ENCODE results near the gene ACAN. TPM values are rescaled to one million over a fixed set of nuclear protein-coding genes. Genes with fewer than 3 reads are reported as not detected.

ACAN gene
- total and polyA plus RNA-seq, 2 donors from 2014 or later: 2.8 to 10.3 TPM

DNA sequence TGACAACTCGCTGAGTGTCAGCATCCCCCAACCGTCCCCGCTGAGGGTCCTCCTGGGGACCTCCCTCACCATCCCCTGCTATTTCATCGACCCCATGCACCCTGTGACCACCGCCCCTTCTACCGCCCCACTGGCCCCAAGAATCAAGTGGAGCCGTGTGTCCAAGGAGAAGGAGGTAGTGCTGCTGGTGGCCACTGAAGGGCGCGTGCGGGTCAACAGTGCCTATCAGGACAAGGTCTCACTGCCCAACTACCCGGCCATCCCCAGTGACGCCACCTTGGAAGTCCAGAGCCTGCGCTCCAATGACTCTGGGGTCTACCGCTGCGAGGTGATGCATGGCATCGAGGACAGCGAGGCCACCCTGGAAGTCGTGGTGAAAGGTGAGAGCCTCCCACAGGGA is 35.4 kb downstream of the ACAN start:
- Histone ChIP-seq H3K27me3 (ENCODE audit: control insufficient read depth, insufficient read depth, low read length) (no peaks in the 10 kb centered on the region), H3K9me3 (ENCODE audit: control insufficient read depth in 2 of 3, insufficient read depth in 1 of 3, low read length in 3 of 3) (no peaks in the 10 kb centered on the region), H3K9ac (ENCODE audit: low read length in 3 of 3) (no peak overlapping the region), H3K4me1 (ENCODE audit: control insufficient read depth in 2 of 3, insufficient read depth in 2 of 3, low read depth in 1 of 3, low read length in 3 of 3) (no peaks in the 10 kb centered on the region), H3K36me3 (ENCODE audit: control insufficient read depth in 2 of 3, insufficient read depth in 3 of 3, low read length in 3 of 3) (no peaks in the 10 kb centered on the region), H3K27ac (ENCODE audit: low read depth in 2 of 2, low read length in 2 of 2) (no peak overlapping the region), H3K4me3 (ENCODE audit: low read length in 3 of 3) (no peak overlapping the region)
- no peak for FAIRE-seq
- intact Hi-C loops (cut with DNase I): loop anchor here (10.0 kb wide), 1 partner anchor 184 kb away; no protein-coding TSS in a partner anchor
- DNase-seq: no peak
- TF ChIP-seq, protein P1, sequence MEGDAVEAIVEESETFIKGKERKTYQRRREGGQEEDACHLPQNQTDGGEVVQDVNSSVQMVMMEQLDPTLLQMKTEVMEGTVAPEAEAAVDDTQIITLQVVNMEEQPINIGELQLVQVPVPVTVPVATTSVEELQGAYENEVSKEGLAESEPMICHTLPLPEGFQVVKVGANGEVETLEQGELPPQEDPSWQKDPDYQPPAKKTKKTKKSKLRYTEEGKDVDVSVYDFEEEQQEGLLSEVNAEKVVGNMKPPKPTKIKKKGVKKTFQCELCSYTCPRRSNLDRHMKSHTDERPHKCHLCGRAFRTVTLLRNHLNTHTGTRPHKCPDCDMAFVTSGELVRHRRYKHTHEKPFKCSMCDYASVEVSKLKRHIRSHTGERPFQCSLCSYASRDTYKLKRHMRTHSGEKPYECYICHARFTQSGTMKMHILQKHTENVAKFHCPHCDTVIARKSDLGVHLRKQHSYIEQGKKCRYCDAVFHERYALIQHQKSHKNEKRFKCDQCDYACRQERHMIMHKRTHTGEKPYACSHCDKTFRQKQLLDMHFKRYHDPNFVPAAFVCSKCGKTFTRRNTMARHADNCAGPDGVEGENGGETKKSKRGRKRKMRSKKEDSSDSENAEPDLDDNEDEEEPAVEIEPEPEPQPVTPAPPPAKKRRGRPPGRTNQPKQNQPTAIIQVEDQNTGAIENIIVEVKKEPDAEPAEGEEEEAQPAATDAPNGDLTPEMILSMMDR (IDR thresholded peaks at IDR 0.05; ENCODE audit: borderline replicate concordance, extremely low read depth, insufficient read depth): no peak

DNA sequence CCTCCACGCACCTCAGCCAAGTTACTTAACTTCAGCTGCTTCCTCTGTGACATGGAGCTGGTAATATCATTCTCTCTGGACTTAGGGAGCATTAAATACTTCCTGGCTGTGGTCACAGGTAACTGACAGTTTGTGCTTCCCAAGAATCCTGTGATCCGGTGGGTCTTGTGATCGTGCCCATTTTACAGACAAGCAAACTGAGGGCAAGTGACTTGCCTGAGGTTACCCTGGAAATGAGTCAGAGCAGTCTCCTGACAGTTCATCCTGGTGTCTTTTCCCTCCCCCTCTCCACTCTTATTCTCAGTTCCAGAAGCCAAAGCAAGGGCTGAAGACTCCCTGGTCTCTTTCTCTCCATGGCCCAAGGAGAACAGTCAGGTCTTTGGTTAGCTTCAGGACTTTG is 35.9 kb downstream of the ACAN start:
- TF ChIP-seq, protein P1 (IDR thresholded peaks at IDR 0.05; ENCODE audit: borderline replicate concordance, extremely low read depth, insufficient read depth): no peak
- no peaks in the 10 kb centered on the region for H3K4me1 ChIP-seq (ENCODE audit: control insufficient read depth in 2 of 3, insufficient read depth in 2 of 3, low read depth in 1 of 3, low read length in 3 of 3)

DNA sequence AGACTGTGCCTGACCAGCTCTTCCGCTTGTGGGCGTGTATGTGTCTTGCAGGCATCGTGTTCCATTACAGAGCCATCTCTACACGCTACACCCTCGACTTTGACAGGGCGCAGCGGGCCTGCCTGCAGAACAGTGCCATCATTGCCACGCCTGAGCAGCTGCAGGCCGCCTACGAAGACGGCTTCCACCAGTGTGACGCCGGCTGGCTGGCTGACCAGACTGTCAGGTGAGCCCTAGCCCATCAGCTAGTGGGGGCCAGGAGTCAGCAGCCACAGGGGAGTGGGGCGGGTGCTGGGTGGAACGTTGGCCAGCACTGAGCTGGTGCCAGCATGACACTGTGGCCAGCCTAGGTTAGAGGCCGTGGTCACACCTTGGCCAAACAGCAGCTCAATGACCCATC is 36.7 kb downstream of the ACAN start:
- intact Hi-C loops (cut with DNase I): loop anchor here (10.0 kb wide), 1 partner anchor 185 kb away; no protein-coding TSS in a partner anchor
- H3K4me3 ChIP-seq (ENCODE audit: low read length in 3 of 3): no peak overlapping the region
- H3K36me3 ChIP-seq (ENCODE audit: control insufficient read depth in 2 of 3, insufficient read depth in 3 of 3, low read length in 3 of 3): no peaks in the 10 kb centered on the region
- FAIRE-seq: no peak
- TF ChIP-seq, protein P1 (IDR thresholded peaks at IDR 0.05; ENCODE audit: borderline replicate concordance, extremely low read depth, insufficient read depth): no peak
- H3K27ac ChIP-seq (ENCODE audit: low read depth in 2 of 2, low read length in 2 of 2): no peak overlapping the region
- no peak for DNase-seq
- H3K9ac ChIP-seq (ENCODE audit: low read length in 3 of 3): no peak overlapping the region
- H3K27me3 ChIP-seq (ENCODE audit: control insufficient read depth, insufficient read depth, low read length): no peaks in the 10 kb centered on the region
- H3K9me3 ChIP-seq (ENCODE audit: control insufficient read depth in 2 of 3, insufficient read depth in 1 of 3, low read length in 3 of 3): no peaks in the 10 kb centered on the region
- H3K4me1 ChIP-seq (ENCODE audit: control insufficient read depth in 2 of 3, insufficient read depth in 2 of 3, low read depth in 1 of 3, low read length in 3 of 3): no peaks in the 10 kb centered on the region

More for the DNA sequence above, 35.9 kb downstream of the ACAN start:
- Histone ChIP-seq H3K27me3 (ENCODE audit: control insufficient read depth, insufficient read depth, low read length) (no peaks in the 10 kb centered on the region), H3K4me3 (ENCODE audit: low read length in 3 of 3) (no peak overlapping the region), H3K9ac (ENCODE audit: low read length in 3 of 3) (no peak overlapping the region), H3K36me3 (ENCODE audit: control insufficient read depth in 2 of 3, insufficient read depth in 3 of 3, low read length in 3 of 3) (no peaks in the 10 kb centered on the region), H3K27ac (ENCODE audit: low read depth in 2 of 2, low read length in 2 of 2) (no peak overlapping the region), H3K9me3 (ENCODE audit: control insufficient read depth in 2 of 3, insufficient read depth in 1 of 3, low read length in 3 of 3) (no peaks in the 10 kb centered on the region)
- intact Hi-C loops (cut with DNase I): loop anchor here (10.0 kb wide), 1 partner anchor 184 kb away; no protein-coding TSS in a partner anchor
- DNase-seq (no peak), FAIRE-seq (no peak)

DNA sequence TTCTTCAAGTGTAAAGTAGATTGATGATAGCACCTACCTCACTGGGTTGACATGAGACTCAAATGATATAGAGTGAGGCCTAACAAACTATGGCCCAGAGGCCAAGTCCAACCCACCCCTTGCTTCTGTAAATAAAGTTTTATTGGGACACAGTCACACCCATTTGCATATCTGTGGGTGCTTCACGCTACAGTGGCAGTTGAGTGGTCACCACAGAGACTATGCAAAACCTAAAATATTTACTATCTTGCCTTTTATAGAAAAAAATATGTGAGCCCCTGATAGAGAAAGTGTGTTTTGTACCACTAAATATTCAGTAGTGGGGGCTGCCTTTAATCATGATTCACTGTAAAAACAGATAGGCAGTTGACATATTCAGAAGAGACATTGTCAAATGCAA is 38.0 kb downstream of the ACAN start:
- FAIRE-seq (no peak), DNase-seq (no peak)
- Histone ChIP-seq H3K9me3 (ENCODE audit: control insufficient read depth in 2 of 3, insufficient read depth in 1 of 3, low read length in 3 of 3) (no peaks in the 10 kb centered on the region), H3K4me3 (ENCODE audit: low read length in 3 of 3) (no peak overlapping the region), H3K27me3 (ENCODE audit: control insufficient read depth, insufficient read depth, low read length) (no peaks in the 10 kb centered on the region), H3K4me1 (ENCODE audit: control insufficient read depth in 2 of 3, insufficient read depth in 2 of 3, low read depth in 1 of 3, low read length in 3 of 3) (no peaks in the 10 kb centered on the region), H3K9ac (ENCODE audit: low read length in 3 of 3) (no peak overlapping the region), H3K27ac (ENCODE audit: low read depth in 2 of 2, low read length in 2 of 2) (no peak overlapping the region), H3K36me3 (ENCODE audit: control insufficient read depth in 2 of 3, insufficient read depth in 3 of 3, low read length in 3 of 3) (no peaks in the 10 kb centered on the region)
- intact Hi-C loops (cut with DNase I): no loop called here
- TF ChIP-seq, protein P1 (IDR thresholded peaks at IDR 0.05; ENCODE audit: borderline replicate concordance, extremely low read depth, insufficient read depth): no peak
